ENCODE measurements around the gene PTPRK. TPM values are rescaled to one million over a fixed set of nuclear protein-coding genes. Genes with fewer than 3 reads are reported as not detected.

PTPRK gene
- total and polyA plus RNA-seq, 2 of the 13 experiments (the other 11 are each of a cell fraction or from before 2014, with no cell fraction given) = 43.6 to 98.3 TPM

DNA sequence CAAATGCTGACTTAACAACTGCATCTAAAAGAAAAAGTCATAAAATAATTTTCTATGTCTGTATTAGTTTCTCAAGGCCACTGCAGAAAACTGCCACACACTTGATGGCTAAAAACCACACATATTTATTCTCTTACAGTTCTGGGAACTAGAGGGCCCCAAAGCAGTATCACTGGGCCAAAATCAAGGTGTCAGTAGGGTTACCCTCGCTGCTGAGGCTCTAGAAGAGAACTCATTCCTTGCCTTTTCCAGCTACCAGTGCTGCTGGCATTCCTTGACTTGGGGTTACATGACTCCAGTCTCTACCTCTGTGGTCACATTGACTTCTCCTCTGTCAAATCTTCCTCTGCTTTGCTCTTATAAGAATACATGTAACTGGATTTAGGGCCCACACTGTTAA lies 494.9 kb downstream of the PTPRK start (continued):
- TF ChIP-seq U2AF1 (optimal IDR thresholded peaks at IDR 0.05; ENCODE audit: low read depth, low read length) (no peak), PHB2 (IDR thresholded peaks at IDR 0.05; ENCODE audit: partially characterized antibody) (no peak)

- WGBS (ENCODE audit: low lambda C conversion rate) = 94% methylated on average over 1 of the region's 1 CpG
- Histone ChIP-seq H3K4me3 (replicated peaks in 1 of 3; ENCODE audit: insufficient read depth in 1 of 3, low read depth in 2 of 3, low read length in 3 of 3) (no peak overlapping the region), H3K27ac (ENCODE audit: extremely low read length, insufficient read depth, low read length) (no peak overlapping the region), H3K4me2 (ENCODE audit: low read depth, low read length) (no peak overlapping the region), H2AFZ (ENCODE audit: low read length) (no peak overlapping the region), H3K9me3 (ENCODE audit: low read length) (no peaks in the 10 kb centered on the region), H3K27me3 (ENCODE audit: control insufficient read depth in 1 of 2, insufficient read depth in 2 of 2, low read length in 2 of 2) (no peaks in the 10 kb centered on the region), H3K79me2 (ENCODE audit: insufficient read depth, low read length) (no peaks in the 10 kb centered on the region), H3K36me3 (replicated peaks in 1 of 2; ENCODE audit: control insufficient read depth in 1 of 2, insufficient read depth in 2 of 2, low read length in 2 of 2) (no peaks in the 10 kb centered on the region; a peak in 1 of 5 replicates), H3K9ac (ENCODE audit: insufficient read depth, low read depth, low read length) (no peak overlapping the region), H4K20me1 (ENCODE audit: insufficient read depth, low read length) (no peaks in the 10 kb centered on the region), H3K4me1 (ENCODE audit: insufficient read depth, low read length) (no peaks in the 10 kb centered on the region)
- intact Hi-C loops (cut with micrococcal nuclease; ENCODE audit: unreplicated experiment) (no loop called here), in situ Hi-C loops (cut with HindIII; ENCODE audit: extremely low pct_ligation_motif_present, low pct_unique_long_range_greater_than_20kb) (no loop called here)
- CTCF ChIA-PET (ENCODE audit: low intra/inter-chr PET ratio, low total read pairs) = no interaction called here
- FAIRE-seq (no peak), ATAC-seq (no peak), DNase-seq (ENCODE audit: low spot score) (no peak)
- TF ChIP-seq SAFB2 (CRISPR knock-in tag; IDR thresholded peaks at IDR 0.05; ENCODE audit: borderline replicate concordance, low read depth) (no peak), SP4 (CRISPR knock-in tag; IDR thresholded peaks at IDR 0.05) (no peak), ZBTB7A (CRISPR knock-in tag; IDR thresholded peaks at IDR 0.05) (no peak), ERF (CRISPR knock-in tag; IDR thresholded peaks at IDR 0.05) (no peak), SALL2 (CRISPR knock-in tag; IDR thresholded peaks at IDR 0.05) (no peak), ZFP82 (CRISPR knock-in tag; IDR thresholded peaks at IDR 0.05; ENCODE audit: borderline replicate concordance) (no peak)
- no TSS peak for BruUV-seq (replicated peaks)
- POLR2A ChIA-PET = no interaction called here
Observed at GRCh38 chr6:128024969-128025368, 495.4 kb downstream of the PTPRK start.

- TF ChIP-seq, protein P1, sequence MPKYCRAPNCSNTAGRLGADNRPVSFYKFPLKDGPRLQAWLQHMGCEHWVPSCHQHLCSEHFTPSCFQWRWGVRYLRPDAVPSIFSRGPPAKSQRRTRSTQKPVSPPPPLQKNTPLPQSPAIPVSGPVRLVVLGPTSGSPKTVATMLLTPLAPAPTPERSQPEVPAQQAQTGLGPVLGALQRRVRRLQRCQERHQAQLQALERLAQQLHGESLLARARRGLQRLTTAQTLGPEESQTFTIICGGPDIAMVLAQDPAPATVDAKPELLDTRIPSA (CRISPR knock-in tag; IDR thresholded peaks at IDR 0.05; ENCODE audit: borderline replicate concordance) = no peak
- in situ Hi-C loops (cut with HindIII; ENCODE audit: extremely low pct_ligation_motif_present, low pct_unique_long_range_greater_than_20kb) = no loop called here
- no TSS peak for BruUV-seq (replicated peaks)
- FAIRE-seq (no peak), ATAC-seq (no peak), DNase-seq (ENCODE audit: low spot score) (no peak)
- Histone ChIP-seq H2AFZ (ENCODE audit: low read length) (no peak overlapping the region), H3K27me3 (ENCODE audit: control insufficient read depth in 1 of 2, insufficient read depth in 2 of 2, low read length in 2 of 2) (no peaks in the 10 kb centered on the region), H3K36me3 (replicated peaks in 1 of 2; ENCODE audit: control insufficient read depth in 1 of 2, insufficient read depth in 2 of 2, low read length in 2 of 2) (no peaks in the 10 kb centered on the region; a peak in 1 of 5 replicates), H3K9me3 (ENCODE audit: low read length) (no peaks in the 10 kb centered on the region), H4K20me1 (ENCODE audit: insufficient read depth, low read length) (no peaks in the 10 kb centered on the region), H3K4me1 (ENCODE audit: insufficient read depth, low read length) (no peaks in the 10 kb centered on the region), H3K27ac (ENCODE audit: extremely low read length, insufficient read depth, low read length) (no peak overlapping the region), H3K9ac (ENCODE audit: insufficient read depth, low read depth, low read length) (no peak overlapping the region), H3K4me2 (ENCODE audit: low read depth, low read length) (no peak overlapping the region), H3K4me3 (replicated peaks in 1 of 3; ENCODE audit: insufficient read depth in 1 of 3, low read depth in 2 of 3, low read length in 3 of 3) (no peak overlapping the region), H3K79me2 (ENCODE audit: insufficient read depth, low read length) (no peaks in the 10 kb centered on the region)
- ChIA-PET POLR2A (no interaction called here), CTCF (ENCODE audit: low intra/inter-chr PET ratio, low total read pairs) (no interaction called here)
- 98% methylated on average over 1 of the region's 1 CpG for WGBS (ENCODE audit: low lambda C conversion rate)
- intact Hi-C loops (cut with micrococcal nuclease; ENCODE audit: unreplicated experiment) = no loop called here
Observed at GRCh38 chr6:128024046-128024445, 496.4 kb downstream of the PTPRK start.

All from HepG2 (cell line).